Measurements from ENCODE around the gene CLPSL1.
"Not testable (repeated sequence)": the region's sequence is repeated elsewhere in the genome, so short reads cannot be mapped to it uniquely, and the experiment has no call there.

CLPSL1 gene, protein sequence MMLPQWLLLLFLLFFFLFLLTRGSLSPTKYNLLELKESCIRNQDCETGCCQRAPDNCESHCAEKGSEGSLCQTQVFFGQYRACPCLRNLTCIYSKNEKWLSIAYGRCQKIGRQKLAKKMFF

DNA sequence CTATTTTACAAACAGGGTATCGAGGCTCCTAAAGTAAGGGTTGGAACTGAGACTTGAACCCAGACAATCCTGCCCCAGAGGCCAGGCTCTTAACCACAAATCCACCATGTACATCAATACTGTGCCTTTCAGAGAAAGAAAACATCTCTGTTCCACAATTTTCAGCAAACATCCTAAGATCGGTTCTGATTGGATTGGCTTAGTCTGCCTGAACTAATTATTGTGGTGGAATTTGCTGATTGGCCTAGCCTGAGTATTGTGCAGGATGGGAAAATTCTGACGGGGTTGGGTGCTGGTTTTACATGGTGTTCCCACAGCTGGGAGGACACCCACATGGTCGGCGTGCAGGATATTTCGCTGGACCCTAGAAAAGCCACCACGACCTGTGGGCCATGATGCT is at the start of gene CLPSL1:
Gene CLPSL1, plus strand, starts transcription at position 301 of the 400 bp plus-strand sequence. Its CDS starts 92 bp downstream, at position 393.
- no peak for DNase-seq (ENCODE audit: low read depth in 2 of 2)

DNA sequence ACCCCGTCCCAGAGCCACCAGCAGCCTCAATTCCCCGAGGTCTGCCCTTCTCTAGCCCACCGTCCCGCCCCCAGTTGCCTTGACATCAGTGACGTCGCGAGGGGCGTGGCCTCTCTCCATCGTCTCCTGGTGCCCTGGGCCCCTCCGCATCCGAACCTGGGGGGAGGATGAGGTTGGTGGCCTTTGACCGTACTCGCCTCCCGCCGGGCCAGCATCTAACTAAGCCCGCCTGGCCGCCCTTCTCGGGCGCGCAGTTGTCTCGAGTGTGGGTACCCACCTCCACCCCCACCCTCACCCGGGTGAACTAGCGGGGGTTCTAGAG is 49.4 kb upstream of the CLPSL1 start:
- DNase-seq (ENCODE audit: low read depth in 2 of 2) = peak; percentile 90 to 95

DNA sequence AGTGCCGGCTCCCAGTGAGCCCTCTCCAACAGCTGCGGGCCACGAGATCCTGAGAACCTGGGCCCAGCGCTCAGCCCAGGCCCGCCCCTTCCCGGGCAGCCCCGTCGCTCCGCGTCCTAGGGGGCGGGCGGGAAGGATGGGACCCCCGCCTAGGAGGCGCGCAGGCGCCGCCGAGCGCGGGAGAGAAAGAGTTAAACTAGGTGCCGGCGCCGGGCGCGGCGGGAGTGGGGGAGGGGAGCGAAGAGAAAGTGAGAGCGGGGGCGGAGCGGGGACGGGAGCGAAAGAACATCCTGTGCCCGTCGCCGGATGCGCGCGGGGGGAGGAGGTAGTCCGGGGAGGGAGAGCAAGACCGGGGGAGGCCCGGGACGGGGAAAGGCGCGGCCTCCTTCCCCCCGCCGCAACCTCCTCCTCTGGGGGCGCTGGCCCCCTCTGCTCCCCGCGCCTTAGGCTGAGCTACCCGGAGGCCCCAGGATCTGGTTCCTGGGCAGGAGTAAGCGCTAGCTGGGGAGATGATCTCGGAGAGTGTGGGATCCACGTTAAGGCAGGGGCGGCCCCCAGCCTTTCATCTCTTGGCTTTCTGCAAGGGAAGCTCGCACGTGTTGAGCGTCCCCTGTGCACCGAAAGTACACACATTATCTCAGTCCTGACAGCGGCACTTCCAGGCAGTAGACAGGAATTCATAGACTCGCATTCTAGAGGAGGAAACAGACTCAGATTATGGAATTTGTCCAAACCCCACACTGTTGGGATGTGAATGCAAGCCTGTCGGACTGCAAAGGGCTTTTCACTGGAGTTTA is 48.9 kb upstream of the CLPSL1 start:
- peak; percentile 83 to 92 for DNase-seq (ENCODE audit: low read depth in 2 of 2)

DNA sequence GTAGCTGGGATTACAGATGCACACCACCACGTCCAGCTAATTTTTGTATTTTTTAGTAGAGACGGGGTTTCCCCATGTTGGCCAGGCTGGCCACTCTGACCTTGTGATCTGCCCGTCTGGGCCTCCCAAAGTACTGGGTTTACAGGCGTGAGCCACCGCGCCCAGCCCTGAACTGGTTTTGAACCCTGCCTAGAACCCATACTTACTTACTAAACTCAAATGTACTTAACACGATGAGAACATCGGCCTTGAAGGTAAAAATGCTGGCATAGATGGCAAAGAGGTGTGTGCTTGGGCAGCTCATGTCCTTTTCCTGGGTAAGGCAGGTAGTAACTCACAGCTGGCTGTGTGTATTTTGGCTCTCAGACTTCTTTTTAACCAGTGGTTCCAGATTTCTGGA is 47.2 kb upstream of the CLPSL1 start:
- DNase-seq (ENCODE audit: low read depth in 2 of 2) = no peak

DNA sequence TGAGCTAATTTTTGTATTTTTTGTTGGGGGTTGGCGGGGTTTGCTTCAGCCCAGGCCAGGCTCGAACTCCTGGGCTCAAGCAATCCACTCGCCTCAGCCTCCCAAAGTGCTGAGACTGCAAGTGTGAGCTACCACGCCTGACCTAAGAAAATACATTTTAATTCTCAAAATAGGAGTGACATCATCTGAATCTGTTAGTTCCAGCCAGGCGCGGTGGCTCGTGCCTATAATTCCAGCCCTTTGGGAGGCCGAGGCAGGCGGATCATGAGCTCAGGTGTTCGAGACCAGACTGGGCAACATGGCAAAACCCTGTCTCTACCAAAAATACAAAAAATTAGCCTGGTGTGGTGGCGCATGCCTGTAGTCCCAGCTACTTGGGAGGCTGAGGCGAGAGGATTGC is 46.5 kb upstream of the CLPSL1 start:
- not testable (repeated sequence) for DNase-seq (ENCODE audit: low read depth in 2 of 2)

DNA sequence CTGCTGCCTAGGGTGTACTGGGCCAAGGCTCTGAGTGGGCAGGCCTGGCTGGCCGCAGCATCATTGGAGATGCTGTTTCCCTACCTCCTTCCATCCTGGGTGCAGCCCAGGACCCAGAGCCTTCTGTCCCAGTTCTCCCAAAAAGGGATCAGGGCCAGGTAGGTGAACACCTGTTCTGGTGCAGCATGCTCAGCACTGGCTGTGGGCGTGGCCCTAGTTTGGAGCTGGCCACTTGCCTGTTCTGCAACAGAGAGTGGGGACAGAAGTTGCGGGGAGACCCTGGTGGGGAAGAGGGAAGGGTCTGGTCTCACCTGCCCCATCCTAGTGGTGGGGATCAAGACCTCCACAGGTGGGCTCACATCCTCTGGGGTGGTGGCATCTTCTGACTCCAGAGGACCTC is 45.4 kb upstream of the CLPSL1 start:
- no peak for DNase-seq (ENCODE audit: low read depth in 2 of 2)

DNA sequence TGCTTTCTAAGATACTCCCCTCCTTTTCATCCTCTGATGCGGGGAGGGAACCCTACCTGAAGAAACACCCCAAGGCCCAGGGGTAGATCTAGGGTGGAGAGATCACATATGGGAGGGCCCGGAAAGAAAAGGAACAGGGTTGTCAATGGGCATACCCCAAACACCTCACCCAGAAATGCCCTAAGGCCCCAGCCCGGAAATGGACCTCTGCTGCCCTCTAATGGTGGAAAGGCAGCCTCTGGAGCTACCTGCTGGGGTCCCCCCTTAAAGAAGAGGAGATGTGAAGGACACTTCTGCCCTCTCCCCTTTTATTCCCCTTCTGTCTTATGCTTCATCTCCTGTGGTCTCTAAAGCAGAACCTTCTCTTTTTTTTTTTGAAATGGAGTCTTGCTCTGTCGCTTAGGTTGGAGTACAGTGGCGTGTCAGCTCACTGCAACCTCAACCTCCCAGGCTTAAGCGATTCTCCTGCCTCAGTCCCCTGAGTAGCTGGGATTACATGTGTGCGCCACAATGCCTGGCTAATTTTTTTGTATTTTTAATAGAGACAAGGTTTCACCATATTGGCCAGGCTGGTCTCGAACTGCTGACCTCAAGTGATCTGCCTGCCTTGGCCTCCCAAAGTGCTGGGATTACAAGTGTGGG is 44.4 kb upstream of the CLPSL1 start:
- peak; percentile 68 to 84 for DNase-seq (ENCODE audit: low read depth in 2 of 2)

DNA sequence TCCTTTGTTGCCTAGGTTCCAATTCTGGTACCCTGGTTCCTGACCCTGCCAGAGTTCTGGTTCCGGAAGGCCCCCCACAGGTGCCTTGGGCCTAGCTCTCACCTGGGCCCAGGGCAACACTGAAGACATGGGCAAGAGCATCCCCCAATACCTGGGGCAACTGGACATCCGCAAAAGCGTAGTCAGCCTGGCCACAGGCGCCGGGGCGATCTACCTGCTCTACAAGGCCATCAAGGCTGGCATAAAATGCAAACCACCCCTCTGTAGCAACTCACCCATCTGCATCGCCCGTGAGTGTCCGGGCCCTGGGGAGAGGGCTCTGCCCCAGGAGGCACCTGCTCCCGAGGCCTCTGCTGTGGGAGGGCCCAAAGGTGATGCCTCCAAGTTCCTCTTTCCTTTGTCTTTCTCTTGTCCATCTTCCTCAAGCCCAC is 43.8 kb upstream of the CLPSL1 start, which contains the start of gene ARMC12:
Gene ARMC12, plus strand, starts transcription at position 51 of the 431 bp plus-strand sequence. Its CDS starts 77 bp downstream, at position 128.
- DNase-seq (ENCODE audit: low read depth in 2 of 2) = no peak

DNA sequence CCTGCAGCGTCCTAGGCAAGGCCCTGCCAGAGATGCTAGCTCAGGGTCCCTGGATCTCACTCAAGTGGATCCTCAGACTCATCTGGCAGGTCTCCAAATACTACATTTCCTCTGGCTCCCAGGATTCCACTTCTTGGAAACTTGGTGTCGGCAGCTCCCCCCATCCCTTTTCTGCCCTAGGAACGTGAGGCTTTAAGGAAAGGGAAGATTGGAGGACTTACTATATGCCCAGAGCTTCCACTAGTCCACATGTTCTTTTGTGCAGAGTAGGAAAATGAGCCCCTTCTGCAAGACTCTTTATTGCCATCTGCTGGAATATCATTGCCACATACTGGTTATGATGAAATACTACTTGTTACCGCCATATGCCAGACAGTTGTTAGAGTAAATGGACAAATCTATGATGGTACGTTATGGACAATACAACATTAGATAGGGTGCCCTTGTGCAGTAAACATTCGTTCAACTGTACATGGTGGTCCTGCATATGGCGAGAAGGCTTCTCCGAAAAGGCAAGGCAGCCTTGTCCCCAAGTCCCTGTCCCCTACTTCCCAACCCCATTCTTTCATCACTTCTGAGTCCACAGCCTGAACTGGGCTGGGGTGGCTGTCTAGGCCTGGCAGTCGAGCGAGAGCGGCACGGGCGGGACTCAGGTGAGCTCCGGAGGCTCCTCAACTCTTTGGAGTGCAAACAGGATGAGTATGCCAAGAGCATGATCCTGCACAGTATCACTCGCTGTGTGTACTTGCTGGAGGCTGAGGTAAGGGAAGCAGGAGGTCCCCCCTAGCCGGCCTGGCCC is 43.2 kb upstream of the CLPSL1 start:
- no peak for DNase-seq (ENCODE audit: low read depth in 2 of 2)

DNA sequence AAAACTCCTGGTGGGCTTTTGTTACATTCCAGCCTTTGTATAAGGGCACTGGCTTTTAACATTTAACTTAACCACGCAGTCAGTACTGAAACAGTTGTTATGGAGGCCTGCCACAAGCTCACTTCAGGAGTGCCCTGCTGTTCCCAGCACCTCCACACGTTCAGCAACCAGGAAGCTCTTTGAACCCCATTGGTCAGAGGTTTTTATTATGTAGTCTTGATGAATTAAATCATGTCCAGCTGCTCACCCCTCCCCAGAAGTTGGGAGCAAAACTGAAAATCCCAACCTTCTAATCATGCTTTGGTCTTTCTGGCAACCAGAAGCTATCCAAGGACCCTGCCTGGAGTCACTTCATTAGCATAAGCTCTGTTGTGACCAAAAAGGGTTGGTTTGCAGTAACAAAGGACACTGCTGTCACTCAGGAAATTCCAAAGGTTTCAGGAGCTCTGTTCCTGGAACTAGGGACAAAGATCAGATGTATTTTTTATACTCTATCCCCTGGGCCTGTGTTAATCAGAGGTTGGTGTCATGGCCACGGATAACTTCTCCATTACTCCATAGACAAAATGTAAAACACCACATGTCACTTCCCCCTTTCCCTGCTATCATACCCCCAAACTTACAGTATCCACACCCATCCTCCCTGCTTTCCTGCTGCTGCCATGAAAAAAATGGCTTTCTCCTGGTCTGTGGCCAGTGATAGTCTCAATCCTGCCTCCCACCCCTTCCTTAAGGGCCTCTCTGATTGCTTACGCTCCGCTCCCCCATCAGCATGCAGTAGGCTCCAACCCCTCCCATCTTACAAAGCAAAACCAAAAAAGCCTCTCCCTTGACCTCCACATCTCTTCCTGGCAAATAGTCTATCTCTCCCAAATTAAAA is 40.9 kb upstream of the CLPSL1 start:
- DNase-seq (ENCODE audit: low read depth in 2 of 2) = no peak

DNA sequence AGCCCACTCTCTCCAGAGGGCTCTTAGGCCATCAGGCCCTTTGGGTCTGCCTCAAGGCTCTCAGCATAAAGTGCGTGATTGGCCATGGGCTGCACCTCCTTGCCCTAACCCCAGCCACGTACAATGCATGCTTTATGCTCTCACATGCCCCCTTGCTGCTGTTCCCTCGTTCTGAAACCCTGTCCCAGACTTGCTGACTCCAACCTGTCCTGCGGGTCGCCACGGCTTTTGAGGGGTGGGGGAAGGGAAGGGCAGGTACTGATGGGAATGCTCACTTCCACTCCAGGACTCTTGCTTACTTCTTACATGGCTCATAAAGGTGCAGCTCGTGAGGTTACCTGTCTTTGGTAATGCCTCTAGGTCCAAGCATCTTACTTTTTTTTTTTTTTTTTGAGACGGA is 38.0 kb upstream of the CLPSL1 start:
- no peak for DNase-seq (ENCODE audit: low read depth in 2 of 2)

DNA sequence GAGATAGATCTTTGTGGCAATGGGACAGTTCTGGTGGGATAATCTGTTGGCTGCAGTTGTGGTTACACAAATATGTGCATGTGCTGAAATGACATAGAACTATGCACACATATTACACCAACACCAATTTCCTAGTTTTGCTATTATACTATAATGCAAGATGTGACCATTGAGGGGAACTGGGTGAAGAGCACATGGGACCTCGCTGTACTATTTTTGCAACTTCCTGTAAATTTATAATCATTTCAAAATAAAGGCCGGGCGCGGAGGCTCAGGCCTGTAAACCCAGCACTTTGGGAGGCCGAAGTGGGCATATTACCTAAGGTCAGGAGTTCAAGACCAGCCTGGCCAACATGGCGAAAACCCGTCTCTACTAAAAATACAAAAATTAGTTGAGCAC is 35.3 kb upstream of the CLPSL1 start:
- DNase-seq (ENCODE audit: low read depth in 2 of 2) = no peak

DNA sequence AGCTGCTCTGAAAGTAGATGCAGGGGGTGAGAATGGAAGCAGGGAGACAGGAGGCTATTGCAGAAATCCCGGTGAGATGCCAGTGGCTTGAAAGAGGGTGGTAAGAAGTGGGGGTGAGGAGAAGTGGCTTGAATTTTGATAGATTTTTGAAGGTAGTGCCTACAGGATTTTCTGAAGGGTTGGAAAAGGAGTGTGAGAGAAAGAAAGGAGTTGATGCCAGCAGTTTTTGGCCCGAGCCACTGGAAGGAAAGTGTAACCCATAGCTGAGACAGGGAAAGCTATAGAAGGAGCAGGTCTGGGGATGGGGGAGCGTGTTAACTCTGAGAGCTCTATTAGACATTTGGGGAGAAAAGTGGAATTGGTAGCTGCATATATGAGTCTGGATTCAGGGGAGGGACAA is 34.3 kb upstream of the CLPSL1 start:
- no peak for DNase-seq (ENCODE audit: low read depth in 2 of 2)

DNA sequence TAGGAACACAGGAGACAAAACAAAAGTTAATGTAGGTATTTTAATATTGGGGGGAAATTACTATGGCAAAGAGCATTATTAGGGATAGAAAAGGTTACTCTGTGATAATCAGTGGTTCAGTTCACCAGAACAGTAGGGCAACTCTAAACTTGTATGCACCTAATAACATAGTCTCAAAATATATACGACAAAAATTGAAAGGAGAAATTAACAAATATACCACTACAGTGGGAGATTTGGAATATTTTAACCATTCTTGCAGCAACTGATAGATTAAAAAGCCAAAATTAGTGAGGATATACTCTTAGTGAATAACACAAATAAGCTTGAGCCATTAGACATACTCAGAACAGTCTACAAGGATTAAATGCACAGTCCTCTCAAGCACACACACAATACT is 32.9 kb upstream of the CLPSL1 start:
- DNase-seq (ENCODE audit: low read depth in 2 of 2) = no peak

DNA sequence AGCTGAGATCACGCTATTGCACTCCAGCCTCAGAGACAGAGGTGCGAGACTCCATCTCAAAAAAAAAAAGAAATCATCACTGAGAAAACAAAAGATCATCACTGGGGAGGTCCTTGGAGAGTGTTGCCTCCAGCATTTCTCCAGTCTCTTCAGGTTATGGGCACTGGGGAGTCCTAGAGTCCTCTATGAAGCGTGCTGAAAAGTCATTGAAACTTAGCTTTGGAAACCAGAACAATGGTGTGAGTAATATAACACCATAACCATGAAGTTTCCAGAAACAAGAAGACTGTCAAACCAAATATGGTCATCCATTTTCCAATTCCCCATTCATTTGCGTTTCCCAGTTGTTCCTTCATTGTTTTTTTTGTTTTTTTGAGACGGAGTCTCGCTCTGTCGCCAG is 30.3 kb upstream of the CLPSL1 start:
- no peak for DNase-seq (ENCODE audit: low read depth in 2 of 2)

DNA sequence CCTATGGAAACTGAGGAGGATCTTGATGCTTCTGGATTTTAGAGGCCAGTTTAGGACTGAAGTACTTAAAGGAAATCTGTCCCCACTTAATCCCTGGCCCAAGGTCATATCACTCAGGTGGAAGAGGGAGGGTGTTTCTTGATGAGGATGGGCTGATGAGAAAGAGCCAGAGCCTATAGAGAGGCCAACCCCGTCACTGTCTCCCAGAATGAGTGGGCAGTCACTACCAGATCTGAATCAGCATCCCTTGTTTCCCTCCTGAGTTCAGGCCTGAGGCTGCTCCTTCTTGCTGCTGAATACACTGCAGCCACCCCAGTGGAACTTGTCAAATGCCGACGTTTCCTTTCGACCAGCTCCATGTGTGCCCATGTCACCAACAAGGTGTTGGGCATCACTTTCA is 29.2 kb upstream of the CLPSL1 start:
- DNase-seq (ENCODE audit: low read depth in 2 of 2) = no peak

DNA sequence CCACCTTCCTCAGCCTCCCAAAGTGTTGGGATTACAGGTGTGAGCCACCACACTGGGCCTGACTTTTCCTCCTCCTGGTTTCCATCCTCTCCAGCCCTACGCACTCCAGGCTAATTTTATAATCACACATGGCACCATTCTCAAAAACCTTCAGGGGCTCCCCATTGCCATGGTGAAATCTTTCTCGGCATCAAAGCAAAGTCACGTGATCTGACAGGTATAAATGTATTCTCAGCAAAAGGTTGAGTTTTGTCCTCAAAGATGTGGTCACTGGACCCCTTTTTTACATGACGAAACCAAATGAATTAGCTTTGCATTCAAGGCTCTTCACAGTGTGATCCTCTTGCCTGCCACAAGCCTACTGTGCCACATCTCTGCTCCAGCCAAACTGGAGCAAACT is 28.5 kb upstream of the CLPSL1 start:
- no peak for DNase-seq (ENCODE audit: low read depth in 2 of 2)

DNA sequence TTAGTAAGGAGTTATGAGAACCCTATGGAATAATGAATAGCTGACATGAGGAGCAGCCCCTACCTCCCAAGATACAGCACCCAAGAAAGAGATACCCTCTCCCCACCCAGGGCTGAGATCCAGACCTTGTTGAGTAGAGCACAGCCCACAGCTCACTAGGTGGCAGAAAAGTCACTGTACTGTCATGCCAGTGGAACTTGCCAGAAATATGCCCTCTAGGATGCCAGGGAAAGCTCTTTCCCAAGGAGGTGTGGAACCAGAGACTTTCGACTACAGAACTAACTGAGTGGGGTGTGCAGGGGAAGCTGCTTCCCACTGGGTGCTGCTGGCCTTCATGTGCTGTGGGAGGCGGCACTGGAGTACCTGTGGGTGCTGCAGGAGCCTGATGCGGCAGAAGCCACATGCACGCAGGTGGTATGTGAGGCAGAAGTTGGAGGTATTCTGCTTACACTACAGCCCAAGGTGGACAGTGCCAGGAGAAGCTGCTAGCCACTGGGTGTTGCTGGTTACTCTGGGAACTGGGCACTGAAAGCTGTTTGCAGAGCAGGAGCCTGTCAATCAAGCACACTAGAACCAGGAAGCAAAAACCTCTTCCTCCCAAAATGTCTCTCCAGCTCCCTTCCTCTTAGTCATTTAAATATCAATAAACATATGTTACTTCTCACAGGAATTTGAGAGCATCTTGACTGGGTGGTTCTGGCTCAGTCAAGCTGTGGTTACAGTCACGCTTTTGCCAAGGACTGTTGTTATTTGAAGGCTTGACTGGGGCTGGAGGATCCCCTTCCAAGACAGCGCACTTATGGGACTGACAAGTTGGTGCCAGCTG is 26.2 kb upstream of the CLPSL1 start:
- DNase-seq (ENCODE audit: low read depth in 2 of 2) = no peak

DNA sequence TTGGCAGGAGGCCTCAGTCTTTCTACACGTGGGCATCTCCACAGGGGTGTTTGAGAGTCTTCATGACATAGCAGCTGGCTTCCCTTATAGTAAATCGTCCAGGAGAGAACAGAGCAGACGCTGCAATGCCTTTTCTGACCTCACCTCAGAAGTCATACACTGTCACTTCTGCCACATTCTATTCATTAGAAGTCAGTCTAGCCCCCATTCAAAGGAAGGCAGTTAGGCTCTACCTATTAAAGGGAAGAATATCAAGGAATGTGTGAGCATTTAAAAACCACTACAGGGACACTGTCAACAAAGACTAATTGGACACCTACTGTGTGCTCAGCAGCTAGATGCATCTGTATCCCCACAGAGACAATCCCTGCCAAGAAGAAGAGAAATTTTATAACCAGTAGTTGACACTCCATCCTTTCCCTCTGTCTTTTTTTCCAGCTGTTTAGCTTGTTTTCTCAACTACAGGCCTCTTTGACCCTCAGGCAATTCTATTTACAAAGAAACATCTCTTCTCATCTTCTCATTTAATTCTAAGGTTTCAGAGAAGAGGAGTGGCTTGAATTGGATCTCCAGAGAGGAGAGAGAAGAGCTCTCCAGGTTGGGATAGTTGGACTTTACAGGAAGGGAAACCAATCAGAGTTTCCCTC is 25.4 kb upstream of the CLPSL1 start:
- no peak for DNase-seq (ENCODE audit: low read depth in 2 of 2)

Measured in stimulated activated CD8-positive, alpha-beta memory T cell treated with anti-CD3 and anti-CD28 coated beads, Interleukin-7, amount 100 ng/mL, for 1 hour (primary cell).